Astrocyte of the spinal cord (primary cell): Measurements from ENCODE around the gene EEPD1.

Experiments used
- DNase-seq: peaks from one replicate; pipeline ENCODE4 v3.0.0; 2011; ENCODE audit warnings: low read depth, low spot score
- H3K4me3 ChIP-seq: 2 replicates; pipeline ENCODE4 v1.5.1; 2011; ENCODE audit warnings: low read depth, mild to moderate bottlenecking, low read length, moderate library complexity
- CTCF ChIP-seq: IDR thresholded peaks from 2 replicates; pipeline ENCODE4 v1.5.1; 2012; ENCODE audit warnings: low read depth, mild to moderate bottlenecking, low read length, inconsistent platforms
- in situ Hi-C: cut with HindIII; loops from 2 replicates; pipeline ENCODE4 v1.10.0; 2017; ENCODE audit warnings: low sequenced_read_pairs

Gene EEPD1

DNA sequence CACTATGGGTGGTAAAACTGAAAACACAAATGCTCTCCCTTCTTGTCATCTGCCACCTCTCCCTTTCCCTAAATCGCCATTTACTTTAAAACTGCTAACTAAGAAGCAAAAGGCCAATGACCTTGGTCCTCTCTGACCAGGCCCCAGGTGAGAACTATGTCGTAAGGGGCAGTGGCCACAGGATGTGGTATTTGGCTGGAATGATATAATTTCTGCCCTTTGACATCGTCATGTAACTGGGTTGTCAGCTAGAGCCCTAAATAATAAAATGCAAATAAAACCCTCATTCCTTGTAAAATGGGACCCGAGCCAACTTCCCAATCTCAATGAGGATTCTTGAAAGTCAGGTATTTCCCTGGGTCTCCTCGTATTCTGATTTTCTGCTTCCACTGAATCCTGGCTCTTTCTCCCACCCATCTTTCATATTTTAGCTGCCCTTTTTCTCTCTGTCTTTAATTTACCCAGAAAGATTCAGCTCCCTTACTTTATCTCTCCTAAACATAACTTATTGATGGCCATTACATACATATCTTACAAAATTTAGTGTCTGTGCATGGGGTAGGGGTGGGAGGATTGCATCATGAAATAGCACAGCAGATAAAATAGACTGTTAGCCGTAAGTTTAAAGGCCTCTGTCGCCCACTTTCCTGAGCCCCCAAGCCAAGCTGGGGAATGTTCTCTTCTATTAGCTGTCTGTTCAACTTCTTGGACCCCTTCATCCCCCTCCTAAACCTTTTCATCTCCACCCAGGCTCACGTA lies 3.2 kb upstream of the EEPD1 start:
- no peak for TF ChIP-seq CTCF
- DNase-seq = no peak
- H3K4me3 ChIP-seq = no peak overlapping the region
- in situ Hi-C loops = no loop called here

- in situ Hi-C loops = no loop called here
- no peak for TF ChIP-seq CTCF
- H3K4me3 ChIP-seq = peak overlapping the region; percentile 54
- DNase-seq = peak; percentile 5
These were observed 916 bp upstream of the EEPD1 start for GRCh38 chr7:36151921-36152755.

DNA sequence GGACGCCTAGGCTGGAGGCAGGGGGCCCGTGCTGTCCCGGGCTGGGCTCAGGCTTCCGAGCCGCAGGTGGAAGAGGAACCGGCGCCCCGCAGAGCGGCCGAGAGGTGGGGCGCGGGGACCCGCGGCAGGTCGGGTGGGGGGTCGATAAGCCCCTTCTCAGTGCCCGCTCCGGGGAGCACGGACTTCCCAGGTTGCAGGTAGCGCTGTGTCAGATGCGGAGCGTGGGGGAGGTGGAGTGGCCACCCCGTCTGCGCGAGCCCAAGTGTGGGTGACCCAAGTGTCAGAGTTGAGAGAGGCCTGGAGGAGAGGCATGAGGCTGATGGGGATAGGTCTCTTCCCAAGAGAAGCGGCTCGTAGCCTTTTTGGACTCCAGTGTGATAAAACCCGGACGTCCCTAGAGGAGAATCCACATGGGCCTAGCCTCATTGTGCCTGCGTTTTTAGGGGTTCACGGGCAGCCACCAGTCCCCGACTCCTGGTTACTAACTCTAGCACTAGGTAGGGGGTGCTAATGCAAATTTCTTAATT lies 580 bp downstream of the EEPD1 start:
- TF ChIP-seq CTCF = no peak
- DNase-seq = no peak
- H3K4me3 ChIP-seq = peak overlapping the region; percentile 54
- in situ Hi-C loops = no loop called here

- in situ Hi-C loops = no loop called here
- no peak overlapping the region for H3K4me3 ChIP-seq
- no peak for DNase-seq
- no peak for TF ChIP-seq CTCF
These were observed 1.5 kb downstream of the EEPD1 start for GRCh38 chr7:36154255-36155212.

GRCh38 chr7:36155811-36156361 lies 2.8 kb downstream of the EEPD1 start:
- peak; percentile 56 for DNase-seq
- TF ChIP-seq CTCF = no peak
- in situ Hi-C loops = no loop called here
- H3K4me3 ChIP-seq = no peak overlapping the region
